Measurements from ENCODE around the gene ABI3. TPM values are rescaled to one million over a fixed set of nuclear protein-coding genes. Genes with fewer than 3 reads are reported as not detected.
"Not testable (repeated sequence)": the region's sequence is repeated elsewhere in the genome, so short reads cannot be mapped to it uniquely, and the experiment has no call there.

ABI3 gene
- total RNA-seq, 1 donor from 2014 or later: not detected

DNA sequence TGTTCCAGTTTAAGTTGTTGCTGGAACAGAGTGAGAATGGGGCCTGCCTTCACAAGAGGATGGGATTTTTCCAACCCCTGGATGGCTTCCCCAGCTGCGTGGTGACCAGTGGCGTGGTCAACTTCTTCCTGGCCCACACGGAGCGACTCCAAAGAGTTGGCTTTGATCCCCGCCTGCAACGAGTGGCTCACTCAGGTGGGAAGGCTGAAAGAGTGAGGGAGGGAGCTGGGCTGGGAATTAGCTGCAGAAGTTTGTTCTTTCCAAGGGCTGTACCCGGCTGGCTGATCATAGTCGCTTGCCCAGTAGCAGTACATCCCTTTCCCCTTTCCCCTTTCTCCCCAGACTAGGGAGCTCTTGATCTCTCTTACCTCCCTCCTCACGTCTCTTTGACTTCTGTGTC, 41.8 kb upstream of the ABI3 start:
- H3K4me3 Mint-ChIP-seq: no peak overlapping the region
- DNase-seq (ENCODE audit: low spot score): no peak
- Histone ChIP-seq H3K9ac (no peak overlapping the region), H3K4me2 (no peak overlapping the region), H3K79me2 (ENCODE audit: low read depth) (no peaks in the 10 kb centered on the region), H3K27me3 (peaks cover 4% of the 10 kb centered on the region), H2AFZ (replicated peaks) (no peak overlapping the region), H4K20me1 (ENCODE audit: low read depth) (no peaks in the 10 kb centered on the region), H3K27ac (no peak overlapping the region), H3K36me3 (no peaks in the 10 kb centered on the region), H3K4me3 (no peak overlapping the region), H3K9me3 (ENCODE audit: low read depth) (no peaks in the 10 kb centered on the region), H3K4me1 (no peaks in the 10 kb centered on the region), H3F3A (ENCODE audit: low read depth) (no peaks in the 10 kb centered on the region)
- H3K4me1 Mint-ChIP-seq: no peaks in the 10 kb centered on the region
- H3K9me3 Mint-ChIP-seq: peaks cover 7% of the 10 kb centered on the region
- H3K36me3 Mint-ChIP-seq: no peaks in the 10 kb centered on the region
- TF ChIP-seq, protein P1, sequence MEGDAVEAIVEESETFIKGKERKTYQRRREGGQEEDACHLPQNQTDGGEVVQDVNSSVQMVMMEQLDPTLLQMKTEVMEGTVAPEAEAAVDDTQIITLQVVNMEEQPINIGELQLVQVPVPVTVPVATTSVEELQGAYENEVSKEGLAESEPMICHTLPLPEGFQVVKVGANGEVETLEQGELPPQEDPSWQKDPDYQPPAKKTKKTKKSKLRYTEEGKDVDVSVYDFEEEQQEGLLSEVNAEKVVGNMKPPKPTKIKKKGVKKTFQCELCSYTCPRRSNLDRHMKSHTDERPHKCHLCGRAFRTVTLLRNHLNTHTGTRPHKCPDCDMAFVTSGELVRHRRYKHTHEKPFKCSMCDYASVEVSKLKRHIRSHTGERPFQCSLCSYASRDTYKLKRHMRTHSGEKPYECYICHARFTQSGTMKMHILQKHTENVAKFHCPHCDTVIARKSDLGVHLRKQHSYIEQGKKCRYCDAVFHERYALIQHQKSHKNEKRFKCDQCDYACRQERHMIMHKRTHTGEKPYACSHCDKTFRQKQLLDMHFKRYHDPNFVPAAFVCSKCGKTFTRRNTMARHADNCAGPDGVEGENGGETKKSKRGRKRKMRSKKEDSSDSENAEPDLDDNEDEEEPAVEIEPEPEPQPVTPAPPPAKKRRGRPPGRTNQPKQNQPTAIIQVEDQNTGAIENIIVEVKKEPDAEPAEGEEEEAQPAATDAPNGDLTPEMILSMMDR (IDR thresholded peaks at IDR 0.05): no peak
- TF ChIP-seq EZH2 (IDR thresholded peaks at IDR 0.05) (no peak), EZH2phosphoT487 (IDR thresholded peaks at IDR 0.05) (no peak)
- H3K27ac Mint-ChIP-seq: no peak overlapping the region
- H3K27me3 Mint-ChIP-seq (ENCODE audit: insufficient read depth, low read depth): peaks cover 5% of the 10 kb centered on the region

DNA sequence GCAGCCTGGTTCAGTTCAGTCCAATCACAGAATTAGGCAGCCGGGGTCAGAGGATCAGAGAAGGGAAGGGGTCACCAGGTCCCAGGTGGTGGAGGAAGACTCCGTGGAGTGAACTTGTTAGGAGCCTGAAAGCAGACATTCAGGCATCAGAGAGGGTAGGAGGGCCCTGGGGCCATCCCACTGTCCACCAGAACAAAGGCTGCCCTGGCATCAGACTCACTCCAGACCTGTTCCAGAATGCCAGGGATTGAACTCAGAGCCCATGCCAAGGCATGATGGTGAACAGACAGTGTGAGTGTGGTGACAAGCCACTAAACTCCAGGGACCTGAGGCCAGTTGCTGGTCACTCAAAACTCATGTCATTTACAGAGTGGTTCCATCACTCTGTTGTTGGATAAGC, 40.3 kb upstream of the ABI3 start:
- Histone ChIP-seq H3K27me3 (peaks cover 4% of the 10 kb centered on the region), H3K36me3 (no peaks in the 10 kb centered on the region), H4K20me1 (ENCODE audit: low read depth) (no peaks in the 10 kb centered on the region), H3K9ac (no peak overlapping the region), H3K27ac (no peak overlapping the region), H3F3A (ENCODE audit: low read depth) (no peaks in the 10 kb centered on the region), H2AFZ (replicated peaks) (no peak overlapping the region), H3K79me2 (ENCODE audit: low read depth) (no peaks in the 10 kb centered on the region), H3K4me1 (no peaks in the 10 kb centered on the region), H3K9me3 (ENCODE audit: low read depth) (no peaks in the 10 kb centered on the region), H3K4me3 (no peak overlapping the region), H3K4me2 (no peak overlapping the region)
- no peak for DNase-seq (ENCODE audit: low spot score)
- no peak overlapping the region for H3K27ac Mint-ChIP-seq
- peaks cover 12% of the 10 kb centered on the region for H3K9me3 Mint-ChIP-seq
- no peaks in the 10 kb centered on the region for H3K4me1 Mint-ChIP-seq
- H3K4me3 Mint-ChIP-seq: no peak overlapping the region
- H3K27me3 Mint-ChIP-seq (ENCODE audit: insufficient read depth, low read depth): peaks cover 5% of the 10 kb centered on the region
- no peaks in the 10 kb centered on the region for H3K36me3 Mint-ChIP-seq
- TF ChIP-seq EZH2phosphoT487 (IDR thresholded peaks at IDR 0.05) (no peak), EZH2 (IDR thresholded peaks at IDR 0.05) (no peak)
- TF ChIP-seq, protein P1 (IDR thresholded peaks at IDR 0.05): no peak

DNA sequence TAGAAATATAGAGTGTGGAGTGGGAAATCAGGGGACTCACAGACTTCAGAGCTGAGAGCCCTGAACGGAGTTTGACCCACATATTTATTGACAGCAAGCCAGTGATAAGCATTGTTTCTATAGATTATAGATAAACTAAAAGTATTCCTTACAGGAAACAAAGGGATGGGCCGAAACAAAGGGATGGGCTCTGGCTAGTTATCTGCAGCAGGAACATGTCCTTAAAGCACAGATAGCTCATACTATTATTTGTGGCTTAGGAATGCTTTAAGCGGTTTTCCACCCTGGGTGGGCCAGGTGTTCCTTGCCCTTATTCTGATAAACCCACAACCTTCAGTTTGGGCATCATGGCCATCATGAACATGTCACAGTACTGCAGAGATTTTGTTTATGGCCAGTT, 39.8 kb upstream of the ABI3 start:
- H3K9me3 ChIP-seq (ENCODE audit: low read depth); H3K4me1 Mint-ChIP-seq; H3K27me3 Mint-ChIP-seq (ENCODE audit: insufficient read depth, low read depth); H3K4me3 Mint-ChIP-seq; H3K9ac ChIP-seq; H3K4me1 ChIP-seq; H3K27ac ChIP-seq; H3F3A ChIP-seq (ENCODE audit: low read depth); H3K4me3 ChIP-seq; H3K27ac Mint-ChIP-seq; H2AFZ ChIP-seq (replicated peaks); H3K27me3 ChIP-seq; H3K36me3 ChIP-seq; H3K4me2 ChIP-seq; DNase-seq (ENCODE audit: low spot score); H4K20me1 ChIP-seq (ENCODE audit: low read depth); H3K36me3 Mint-ChIP-seq; H3K79me2 ChIP-seq (ENCODE audit: low read depth): not testable (repeated sequence)
- peaks cover 17% of the 10 kb centered on the region for H3K9me3 Mint-ChIP-seq

DNA sequence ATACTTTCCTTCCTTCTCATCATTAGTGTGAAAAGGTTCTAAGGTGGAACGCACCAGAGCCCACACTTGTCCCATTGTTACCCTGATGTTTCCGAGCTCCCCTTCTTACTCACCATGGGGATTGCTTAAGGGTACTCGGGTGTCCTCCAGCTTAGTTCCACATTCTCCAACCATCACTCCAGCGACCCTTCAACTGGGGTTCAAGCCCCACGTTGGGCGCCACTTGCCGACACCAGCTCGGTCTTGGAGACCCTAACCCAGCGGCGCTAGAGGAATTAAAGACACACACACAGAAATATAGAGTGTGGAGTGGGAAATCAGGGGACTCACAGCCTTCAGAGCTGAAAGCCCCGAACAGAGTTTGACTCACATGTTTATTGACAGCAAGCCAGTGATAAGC, 34.5 kb upstream of the ABI3 start:
- H4K20me1 ChIP-seq (ENCODE audit: low read depth); H3F3A ChIP-seq (ENCODE audit: low read depth); DNase-seq (ENCODE audit: low spot score); H3K27ac Mint-ChIP-seq; H3K36me3 Mint-ChIP-seq; H3K4me3 ChIP-seq; H3K4me1 ChIP-seq; H3K4me2 ChIP-seq; H2AFZ ChIP-seq (replicated peaks); H3K4me1 Mint-ChIP-seq; H3K9me3 ChIP-seq (ENCODE audit: low read depth); H3K36me3 ChIP-seq; H3K27ac ChIP-seq; H3K27me3 Mint-ChIP-seq (ENCODE audit: insufficient read depth, low read depth); H3K27me3 ChIP-seq; H3K79me2 ChIP-seq (ENCODE audit: low read depth); H3K9ac ChIP-seq; H3K4me3 Mint-ChIP-seq: not testable (repeated sequence)
- peaks cover 33% of the 10 kb centered on the region for H3K9me3 Mint-ChIP-seq
